Esophagus (tissue), 2 donors: Measurements from ENCODE around the gene BRK1. TPM values are rescaled to one million over a fixed set of nuclear protein-coding genes. Genes with fewer than 3 reads are reported as not detected.

ENCODE experiments used
- H3K27ac ChIP-seq, 2 donors: one replicate each; pipeline ENCODE4 v1.5.1; 2013; ENCODE audit warnings: low read depth in 2 of 2, mild to moderate bottlenecking in 2 of 2, inconsistent platforms in 1 of 2, low read length in 1 of 2, moderate library complexity in 1 of 2
- H3K27me3 ChIP-seq, 2 donors: one replicate each; pipeline ENCODE4 v1.6.1; 2013; ENCODE audit warnings: low read length in 2 of 2, control low read depth in 1 of 2, mild to moderate bottlenecking in 1 of 2; ENCODE audit not compliant: insufficient read depth in 2 of 2, control insufficient read depth in 1 of 2
- H3K36me3 ChIP-seq, 2 donors: one replicate each; pipeline ENCODE4 v1.6.1; 2013; ENCODE audit warnings: low read length in 1 of 2; ENCODE audit not compliant: control insufficient read depth in 2 of 2, insufficient read depth in 2 of 2
- H3K4me1 ChIP-seq, 2 donors: one replicate each; pipeline ENCODE4 v1.6.1; 2013; ENCODE audit warnings: low read length in 1 of 2; ENCODE audit not compliant: control insufficient read depth in 2 of 2, insufficient read depth in 2 of 2
- H3K4me3 ChIP-seq, 2 donors: one replicate each; pipeline ENCODE4 v1.5.1; 2013; ENCODE audit warnings: low read length in 2 of 2, mild to moderate bottlenecking in 2 of 2, low read depth in 1 of 2, moderate library complexity in 1 of 2
- H3K9me3 ChIP-seq, 2 donors: one replicate each; pipeline ENCODE4 v1.6.1; 2013; ENCODE audit warnings: mild to moderate bottlenecking in 2 of 2, low read depth in 1 of 2, low read length in 1 of 2, moderate library complexity in 1 of 2; ENCODE audit not compliant: control insufficient read depth in 2 of 2, insufficient read depth in 1 of 2
- WGBS, 2 donors: extraction: QIAGEN DNeasy Blood & Tissue Kit; methylation state at CpG; one replicate each; pipeline ENCODE4 v1.1.7; 2013; 5-methylcytosine and 5-hydroxymethylcytosine counted together
- polyA plus RNA-seq, 2 donors: library from polyadenylated mRNA; stranded (reverse); fragments of 200-250 nt; gene quantifications; one replicate each; pipeline ENCODE4 v1.2.3, GENCODE V29; 2013
- donor health status: healthy with polysubstance abuse.
- donor health status: Bipolar disorder and iron deficiency.

BRK1 gene
- polyA plus RNA-seq, 2 donors: 79.2 to 148 TPM

DNA sequence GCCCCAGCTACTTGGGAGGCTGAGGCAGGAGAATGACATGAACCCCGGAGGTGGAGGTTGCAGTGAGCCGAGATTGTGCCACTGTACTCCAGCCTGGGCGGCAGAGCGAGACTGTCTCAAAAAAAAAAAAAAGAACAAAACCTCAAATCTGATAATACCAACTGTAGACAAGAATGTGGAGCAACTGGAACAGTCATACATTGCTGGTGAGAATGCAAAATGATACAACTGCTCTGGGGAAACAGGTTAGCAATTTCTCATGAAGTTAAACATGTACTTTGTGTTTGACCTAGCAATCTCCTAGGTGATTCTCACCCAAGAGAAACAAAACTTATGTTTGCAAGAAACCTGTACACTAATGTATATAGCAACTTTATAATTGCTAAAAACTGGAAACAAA is 21.7 kb downstream of the BRK1 start:
- no peaks in the 10 kb centered on the region for H3K27me3 ChIP-seq
- no peak overlapping the region for H3K27ac ChIP-seq
- no peaks in the 10 kb centered on the region for H3K9me3 ChIP-seq
- no peak overlapping the region for H3K4me3 ChIP-seq
- 82 to 86% methylated on average over 4 of the region's 4 CpGs for WGBS, 2 donors
- no peaks in the 10 kb centered on the region for H3K36me3 ChIP-seq
- H3K4me1 ChIP-seq: no peaks in the 10 kb centered on the region

- 81 to 86% methylated on average over 23 of the region's 23 CpGs for WGBS, 2 donors
- peaks cover 5 to 7% of the 10 kb centered on the region in 2 donors for H3K4me1 ChIP-seq
- H3K9me3 ChIP-seq: no peaks in the 10 kb centered on the region
- H3K27ac ChIP-seq: peak overlapping the region in 1 of 2 donors; percentile 40
- no peaks in the 10 kb centered on the region for H3K36me3 ChIP-seq
- H3K27me3 ChIP-seq: no peaks in the 10 kb centered on the region
- H3K4me3 ChIP-seq: no peak overlapping the region
These were observed 25.6 kb downstream of the BRK1 start for GRCh38 chr3:10140996-10141546.

DNA sequence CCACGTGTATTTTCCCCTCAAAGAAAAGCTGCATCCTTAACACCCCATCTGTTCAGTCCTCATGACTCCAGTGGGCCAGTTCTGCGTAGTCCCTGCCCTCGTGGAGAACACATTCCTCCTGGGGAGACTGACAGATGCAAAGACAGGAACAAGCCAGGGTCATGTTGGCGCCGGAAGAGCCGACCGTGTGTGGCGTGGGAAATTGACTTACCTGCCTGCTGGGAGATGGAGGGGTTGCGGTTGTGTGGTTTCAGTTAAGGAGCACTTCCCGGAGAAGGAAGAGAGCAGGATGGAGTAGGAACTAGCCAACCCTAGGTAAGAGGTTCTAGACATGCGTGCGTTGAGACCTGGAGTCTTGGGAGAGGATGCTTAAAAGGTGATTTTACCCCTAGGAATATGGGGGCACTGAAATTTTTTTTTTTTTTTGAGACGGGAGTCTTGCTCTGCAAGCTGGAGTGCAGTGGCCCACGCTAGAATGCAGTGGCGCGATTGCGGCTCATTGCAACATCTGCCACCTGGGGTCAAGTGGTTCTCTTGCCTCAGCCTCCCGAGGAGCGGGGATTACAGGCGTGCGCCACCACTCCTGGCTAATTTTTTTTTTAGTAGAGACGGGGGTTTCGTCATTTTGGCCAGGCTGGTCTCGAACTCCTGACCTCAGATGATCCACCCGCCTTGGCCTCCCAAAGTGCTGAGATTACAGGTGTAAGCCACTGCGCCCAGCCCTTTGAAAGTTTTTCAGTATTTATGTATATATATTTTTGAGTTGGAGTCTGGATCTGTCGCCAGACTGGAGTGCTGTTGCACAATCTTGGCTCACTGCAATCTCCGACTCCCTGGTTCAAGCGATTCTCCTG is 27.5 kb downstream of the BRK1 start:
- Histone ChIP-seq H3K9me3 (no peaks in the 10 kb centered on the region), H3K36me3 (no peaks in the 10 kb centered on the region), H3K4me3 (peak overlapping the region; percentile 74 to 82), H3K27ac (peak overlapping the region in 1 of 2 donors; percentile 68), H3K4me1 (peaks cover 5 to 7% of the 10 kb centered on the region in 2 donors), H3K27me3 (no peaks in the 10 kb centered on the region)
- 64 to 69% methylated on average over 29 of the region's 29 CpGs for WGBS, 2 donors

DNA sequence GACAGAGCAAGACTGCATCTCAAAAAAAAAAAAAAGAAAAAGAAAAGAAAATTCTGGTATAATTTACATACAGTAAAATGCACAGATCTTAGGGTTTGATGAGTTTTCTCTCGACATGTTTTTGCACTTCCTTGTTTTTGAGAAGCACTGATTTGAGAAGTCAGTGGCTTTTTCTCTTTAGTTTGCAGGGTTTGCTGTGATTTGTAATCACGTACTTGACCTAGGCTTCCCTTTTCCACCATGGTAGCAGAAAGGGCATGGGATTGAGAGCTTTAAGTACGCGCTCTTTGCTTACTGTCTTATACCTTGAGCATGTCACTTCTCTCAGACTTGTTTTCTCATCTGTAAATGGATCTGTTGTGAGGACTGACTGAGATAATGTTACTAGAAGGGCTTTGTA is 30.2 kb downstream of the BRK1 start:
- Histone ChIP-seq H3K4me1 (peaks cover 5 to 7% of the 10 kb centered on the region in 2 donors), H3K36me3 (peaks cover 9 to 14% of the 10 kb centered on the region in 2 donors), H3K27me3 (no peaks in the 10 kb centered on the region), H3K4me3 (no peak overlapping the region), H3K27ac (no peak overlapping the region), H3K9me3 (no peaks in the 10 kb centered on the region)
- WGBS, 2 donors: 85% methylated on average over 4 of the region's 4 CpGs

GRCh38 chr3:10149226-10149625 is 33.8 kb downstream of the BRK1 start:
- H3K9me3 ChIP-seq: no peaks in the 10 kb centered on the region
- no peak overlapping the region for H3K27ac ChIP-seq
- 88 to 92% methylated on average over 8 of the region's 8 CpGs for WGBS, 2 donors
- no peak overlapping the region for H3K4me3 ChIP-seq
- H3K36me3 ChIP-seq: peaks cover 12 to 14% of the 10 kb centered on the region in 2 donors
- H3K4me1 ChIP-seq: no peaks in the 10 kb centered on the region
- no peaks in the 10 kb centered on the region for H3K27me3 ChIP-seq

GRCh38 chr3:10150987-10151386 is 35.5 kb downstream of the BRK1 start:
- no peaks in the 10 kb centered on the region for H3K4me1 ChIP-seq
- H3K36me3 ChIP-seq: peaks cover 12 to 14% of the 10 kb centered on the region in 2 donors
- no peaks in the 10 kb centered on the region for H3K9me3 ChIP-seq
- no peaks in the 10 kb centered on the region for H3K27me3 ChIP-seq
- H3K27ac ChIP-seq: no peak overlapping the region
- no peak overlapping the region for H3K4me3 ChIP-seq
- 77 to 86% methylated on average over 6 of the region's 6 CpGs for WGBS, 2 donors

DNA sequence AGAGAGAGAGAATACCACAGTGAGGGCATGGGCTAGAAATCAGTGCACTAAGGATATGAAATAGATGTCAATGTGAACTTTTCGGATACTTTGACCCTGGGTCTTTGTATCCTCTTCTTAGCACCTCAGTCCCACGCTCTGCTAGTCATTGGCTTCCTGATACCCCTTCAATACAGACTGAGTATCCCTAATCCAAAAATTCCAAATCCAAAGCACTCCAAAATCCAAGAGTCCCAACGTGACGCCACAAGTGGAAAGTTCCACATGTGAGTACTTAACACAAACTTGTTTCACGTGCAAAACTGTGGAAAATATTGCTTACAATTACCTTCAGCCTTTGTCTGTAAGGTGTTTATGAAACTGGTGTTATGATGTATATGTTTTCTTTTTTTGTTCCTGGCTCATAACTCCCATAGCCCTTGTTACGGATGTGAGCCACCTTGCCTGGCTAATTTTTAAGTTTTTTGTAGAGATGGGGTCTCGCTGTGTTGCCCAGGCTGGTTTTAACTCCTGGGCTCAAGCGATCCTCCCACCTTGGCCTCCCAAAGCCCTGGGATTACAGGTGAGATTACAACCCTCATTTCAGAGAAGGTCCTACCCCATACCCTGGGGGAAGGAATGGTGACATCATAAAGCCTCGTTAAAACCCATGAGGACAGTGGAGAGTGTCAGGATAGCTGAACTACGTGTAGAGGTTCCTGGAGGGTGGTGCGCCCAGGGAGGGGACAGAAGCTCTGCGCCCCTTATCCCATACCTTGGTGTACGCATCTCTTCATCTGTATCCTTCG is 39.1 kb downstream of the BRK1 start:
- 86 to 90% methylated on average over 14 of the region's 14 CpGs for WGBS, 2 donors
- Histone ChIP-seq H3K4me3 (no peak overlapping the region), H3K27me3 (no peaks in the 10 kb centered on the region), H3K4me1 (no peaks in the 10 kb centered on the region), H3K36me3 (peaks cover 8 to 10% of the 10 kb centered on the region in 2 donors), H3K9me3 (no peaks in the 10 kb centered on the region), H3K27ac (no peak overlapping the region)

GRCh38 chr3:10155123-10155472 is 39.6 kb downstream of the BRK1 start:
- Histone ChIP-seq H3K4me1 (no peaks in the 10 kb centered on the region), H3K4me3 (no peak overlapping the region), H3K36me3 (peaks cover 5% of the 10 kb centered on the region in 2 donors), H3K9me3 (no peaks in the 10 kb centered on the region), H3K27me3 (no peaks in the 10 kb centered on the region), H3K27ac (no peak overlapping the region)
- WGBS, 2 donors: 93 to 94% methylated on average over 4 of the region's 4 CpGs

DNA sequence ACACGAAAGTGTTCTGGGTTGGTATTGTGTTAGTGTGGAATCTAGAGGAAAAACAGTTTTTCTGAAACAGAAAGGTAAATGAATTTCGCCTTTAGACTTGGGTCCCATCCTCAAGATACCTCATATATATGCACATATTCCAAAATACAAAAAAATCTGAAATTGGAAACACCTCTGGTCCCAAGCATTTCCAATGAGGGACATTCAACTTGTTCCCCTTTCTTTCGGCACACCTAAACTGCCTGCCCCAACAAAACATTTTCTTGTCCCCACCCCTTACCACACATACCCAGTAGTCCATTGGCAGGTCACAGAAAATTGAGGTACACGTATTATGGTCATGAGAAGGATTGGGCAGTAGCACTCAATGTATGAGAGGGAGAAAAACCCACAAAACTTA is 40.2 kb downstream of the BRK1 start:
- Histone ChIP-seq H3K4me1 (no peaks in the 10 kb centered on the region), H3K27ac (no peak overlapping the region), H3K4me3 (no peak overlapping the region), H3K36me3 (peaks cover 0 to 3% of the 10 kb centered on the region in 2 donors), H3K9me3 (no peaks in the 10 kb centered on the region), H3K27me3 (no peaks in the 10 kb centered on the region)
- 92% methylated on average over 4 of the region's 4 CpGs for WGBS, 2 donors
